Measurements from ENCODE around the gene AFAP1. TPM values are rescaled to one million over a fixed set of nuclear protein-coding genes. Genes with fewer than 3 reads are reported as not detected.

The AFAP1 gene
- total RNA-seq, 1 experiment from 2014 or later = 42.1 TPM

- no peak for ATAC-seq
- Histone ChIP-seq H3K9ac (ENCODE audit: low read length) (no peak overlapping the region), H3K27me3 (ENCODE audit: low read length) (no peaks in the 10 kb centered on the region), H4K20me1 (ENCODE audit: low read length) (no peaks in the 10 kb centered on the region), H3F3A (ENCODE audit: low read length, unreplicated experiment) (no peaks in the 10 kb centered on the region), H3K4me1 (ENCODE audit: insufficient read depth, low read length) (peaks cover 9% of the 10 kb centered on the region), H3K79me2 (ENCODE audit: low read length) (no peaks in the 10 kb centered on the region), H3K9me3 (ENCODE audit: low read length) (no peaks in the 10 kb centered on the region), H3K27ac (ENCODE audit: low read length) (no peak overlapping the region), H3K36me3 (ENCODE audit: low read depth, low read length) (no peaks in the 10 kb centered on the region), H3K9me2 (replicated peaks; ENCODE audit: low read length) (no peaks in the 10 kb centered on the region), H3K4me3 (ENCODE audit: low read length) (no peak overlapping the region), H2AFZ (ENCODE audit: low read length) (no peak overlapping the region), H3K4me2 (ENCODE audit: low read length) (no peak overlapping the region)
- POLR2A ChIA-PET (ENCODE audit: unreplicated experiment) = no interaction called here
- no TSS peak for BruUV-seq (replicated peaks)
- no peak for TF ChIP-seq EZH2 (IDR thresholded peaks at IDR 0.05; ENCODE audit: low read length, unreplicated experiment)
- no peak for TF ChIP-seq CTCF (conservative IDR thresholded peaks at IDR 0.05; ENCODE audit: low read depth, low read length)
- TF ChIP-seq EZH2phosphoT487 (IDR thresholded peaks at IDR 0.05; ENCODE audit: borderline replicate concordance, low read length) = no peak
- CTCF ChIA-PET = no interaction called here
- intact Hi-C loops (cut with micrococcal nuclease) = no loop called here
- DNase-seq = no peak
Measured at GRCh38 chr4:7744142-7744804, 195.4 kb downstream of the AFAP1 start.

GRCh38 chr4:7742807-7743280, 196.8 kb downstream of the AFAP1 start:
- Histone ChIP-seq H2AFZ (ENCODE audit: low read length) (no peak overlapping the region), H3K9ac (ENCODE audit: low read length) (no peak overlapping the region), H3K4me3 (ENCODE audit: low read length) (no peak overlapping the region), H3K4me2 (ENCODE audit: low read length) (no peak overlapping the region), H3K27ac (ENCODE audit: low read length) (no peak overlapping the region), H3K4me1 (ENCODE audit: insufficient read depth, low read length) (no peaks in the 10 kb centered on the region), H3K36me3 (ENCODE audit: low read depth, low read length) (no peaks in the 10 kb centered on the region), H3K27me3 (ENCODE audit: low read length) (no peaks in the 10 kb centered on the region), H3K9me3 (ENCODE audit: low read length) (no peaks in the 10 kb centered on the region), H3K79me2 (ENCODE audit: low read length) (no peaks in the 10 kb centered on the region), H3F3A (ENCODE audit: low read length, unreplicated experiment) (no peaks in the 10 kb centered on the region), H4K20me1 (ENCODE audit: low read length) (no peaks in the 10 kb centered on the region), H3K9me2 (replicated peaks; ENCODE audit: low read length) (no peaks in the 10 kb centered on the region)
- ChIA-PET CTCF (no interaction called here), POLR2A (ENCODE audit: unreplicated experiment) (no interaction called here)
- DNase-seq = no peak
- no TSS peak for BruUV-seq (replicated peaks)
- intact Hi-C loops (cut with micrococcal nuclease) = no loop called here
- no peak for TF ChIP-seq EZH2 (IDR thresholded peaks at IDR 0.05; ENCODE audit: low read length, unreplicated experiment)
- TF ChIP-seq CTCF (conservative IDR thresholded peaks at IDR 0.05; ENCODE audit: low read depth, low read length) = no peak
- TF ChIP-seq EZH2phosphoT487 (IDR thresholded peaks at IDR 0.05; ENCODE audit: borderline replicate concordance, low read length) = no peak
- ATAC-seq = no peak

- H3K79me2 ChIP-seq (ENCODE audit: low read length) = no peaks in the 10 kb centered on the region
- H2AFZ ChIP-seq (ENCODE audit: low read length) = no peak overlapping the region
- H3K4me3 ChIP-seq (ENCODE audit: low read length) = no peak overlapping the region
- H3K27me3 ChIP-seq (ENCODE audit: low read length) = no peaks in the 10 kb centered on the region
- BruUV-seq (replicated peaks) = no TSS peak
- H3K4me1 ChIP-seq (ENCODE audit: insufficient read depth, low read length) = no peaks in the 10 kb centered on the region
- DNase-seq (no peak), ATAC-seq (no peak)
- no peaks in the 10 kb centered on the region for H3F3A ChIP-seq (ENCODE audit: low read length, unreplicated experiment)
- TF ChIP-seq EZH2 (IDR thresholded peaks at IDR 0.05; ENCODE audit: low read length, unreplicated experiment) (no peak), CTCF (conservative IDR thresholded peaks at IDR 0.05; ENCODE audit: low read depth, low read length) (no peak), EZH2phosphoT487 (IDR thresholded peaks at IDR 0.05; ENCODE audit: borderline replicate concordance, low read length) (no peak)
- H4K20me1 ChIP-seq (ENCODE audit: low read length) = no peaks in the 10 kb centered on the region
- no peaks in the 10 kb centered on the region for H3K9me3 ChIP-seq (ENCODE audit: low read length)
- ChIA-PET CTCF (no interaction called here), POLR2A (ENCODE audit: unreplicated experiment) (no interaction called here)
- no peaks in the 10 kb centered on the region for H3K9me2 ChIP-seq (replicated peaks; ENCODE audit: low read length)
- H3K27ac ChIP-seq (ENCODE audit: low read length) = no peak overlapping the region
- no peak overlapping the region for H3K9ac ChIP-seq (ENCODE audit: low read length)
- intact Hi-C loops (cut with micrococcal nuclease) = no loop called here
- no peak overlapping the region for H3K4me2 ChIP-seq (ENCODE audit: low read length)
- H3K36me3 ChIP-seq (ENCODE audit: low read depth, low read length) = no peaks in the 10 kb centered on the region
Measured at GRCh38 chr4:7741946-7742806, 197.5 kb downstream of the AFAP1 start.
